GM18511 (cell line): ENCODE measurements around the gene CNTNAP2.

Experiments
- ATAC-seq: cut with Tn5 transposase; IDR thresholded peaks from one replicate; pipeline ENCODE4 v1.9.1; 2021; ENCODE audit warnings: mild to moderate bottlenecking, moderate library complexity; ENCODE audit not compliant: unreplicated experiment

CNTNAP2 gene

DNA sequence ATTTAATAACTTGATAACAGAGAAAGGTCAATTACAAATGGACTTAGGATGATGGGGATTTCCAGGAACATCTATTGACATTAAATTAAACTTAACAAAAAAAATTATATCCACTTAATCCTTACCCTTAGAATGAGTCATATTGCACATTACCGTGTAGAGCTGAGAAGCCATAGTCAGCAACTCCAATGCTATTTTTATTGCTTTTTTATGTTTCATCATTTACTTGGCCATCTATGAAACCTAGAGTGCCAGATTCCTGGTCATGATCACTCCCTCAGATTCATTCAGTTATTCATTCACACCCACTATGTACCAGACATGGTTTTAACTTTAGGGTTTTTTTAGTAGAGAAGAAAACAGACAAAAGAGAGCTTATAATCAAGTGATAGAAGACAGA lies 1180.4 kb downstream of the CNTNAP2 start:
- ATAC-seq: no peak

DNA sequence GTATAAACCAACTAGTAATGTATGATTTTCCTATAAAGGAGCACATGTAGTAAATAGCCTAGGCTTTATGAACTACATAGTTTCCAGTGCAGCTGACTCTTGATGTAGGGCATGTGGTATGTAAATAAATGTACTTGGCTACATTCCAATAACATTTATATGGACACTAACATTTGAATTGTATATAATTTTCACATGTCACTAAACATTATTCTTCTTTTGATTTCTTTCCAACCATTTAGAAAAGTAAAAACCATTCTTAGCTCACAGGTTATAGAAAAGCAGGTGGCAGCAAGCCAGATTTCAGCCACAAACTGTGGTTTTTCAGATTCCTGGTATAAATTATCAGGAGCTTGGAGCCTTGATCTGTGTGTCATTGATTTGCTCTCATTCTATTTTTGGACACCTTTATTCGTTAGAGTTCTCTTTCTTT lies 1182.0 kb downstream of the CNTNAP2 start:
- ATAC-seq: no peak

DNA sequence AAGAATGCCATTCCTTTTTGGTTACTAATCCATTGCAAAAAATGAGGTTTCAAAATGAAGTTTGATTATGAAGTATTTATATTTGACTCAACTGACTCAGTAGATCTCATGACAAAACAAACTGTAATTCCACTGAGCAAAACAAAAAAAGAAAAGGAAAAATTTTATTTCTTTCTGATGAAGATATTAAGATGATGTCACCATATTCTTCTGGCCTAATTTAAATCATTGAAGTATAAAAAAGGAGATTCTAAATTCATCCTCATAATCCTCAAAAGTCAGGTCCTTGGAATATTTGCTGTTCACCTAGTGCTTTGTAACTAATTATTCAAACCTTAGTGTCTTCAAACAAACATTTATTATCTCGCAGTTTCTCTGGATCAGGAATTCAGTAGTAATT lies 1183.7 kb downstream of the CNTNAP2 start:
- no peak for ATAC-seq

DNA sequence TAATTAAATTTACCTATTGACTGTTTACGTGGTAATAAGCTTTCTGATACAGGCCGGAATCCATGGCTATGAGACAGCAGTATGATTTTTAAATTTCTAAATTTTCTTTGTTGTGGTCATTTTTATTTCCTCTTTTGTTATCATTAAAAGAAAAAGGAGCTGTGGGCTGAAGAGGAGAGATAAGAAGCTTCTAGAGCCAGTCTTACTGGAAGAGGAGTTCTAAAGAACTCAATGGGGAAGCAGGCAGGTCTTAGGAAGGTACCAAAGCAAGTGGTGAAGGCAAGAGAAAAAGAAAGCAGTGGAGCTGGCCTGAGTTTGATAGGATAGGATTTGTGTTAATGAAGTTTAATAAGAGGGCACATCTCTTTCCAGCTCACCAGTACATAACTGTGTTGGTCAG lies 1187.8 kb downstream of the CNTNAP2 start:
- ATAC-seq: no peak

DNA sequence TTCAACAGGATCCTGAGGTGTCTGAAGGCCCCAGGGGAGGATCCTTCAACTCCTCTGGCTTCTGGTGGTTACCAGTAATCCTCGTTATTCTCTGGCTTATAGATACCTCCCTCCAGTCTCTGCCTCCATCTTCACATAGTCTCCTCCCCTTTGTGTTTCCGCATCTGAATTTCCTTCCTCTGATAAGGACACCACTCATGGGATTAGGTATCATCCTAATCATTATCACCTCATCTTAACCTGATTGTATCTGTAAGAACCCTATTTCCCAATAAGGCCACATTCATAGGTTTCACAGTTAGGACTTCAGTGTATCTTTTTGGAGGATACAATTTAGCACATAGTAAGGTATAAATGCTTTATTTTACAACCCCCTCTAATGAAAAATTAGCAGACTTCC lies 1189.2 kb downstream of the CNTNAP2 start:
- no peak for ATAC-seq

DNA sequence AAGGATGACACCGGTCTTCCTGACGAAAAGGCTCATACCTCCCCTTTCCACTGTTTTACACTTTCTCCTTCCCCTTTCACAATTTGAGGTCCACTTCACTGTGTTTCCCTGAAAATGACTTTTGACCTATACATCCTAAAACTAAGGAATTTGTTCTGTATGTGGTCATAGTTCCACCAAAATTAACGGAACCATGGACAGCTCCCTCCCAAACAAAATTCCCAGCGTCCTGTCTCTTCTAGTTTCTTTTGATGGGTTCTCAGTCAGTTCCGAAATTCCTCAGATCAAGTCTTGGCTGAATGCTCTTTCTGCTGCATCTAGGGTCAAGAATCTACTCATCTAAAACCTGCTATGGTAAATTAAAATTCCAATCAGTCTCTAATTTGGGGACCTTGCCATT lies 1191.9 kb downstream of the CNTNAP2 start:
- ATAC-seq: no peak

DNA sequence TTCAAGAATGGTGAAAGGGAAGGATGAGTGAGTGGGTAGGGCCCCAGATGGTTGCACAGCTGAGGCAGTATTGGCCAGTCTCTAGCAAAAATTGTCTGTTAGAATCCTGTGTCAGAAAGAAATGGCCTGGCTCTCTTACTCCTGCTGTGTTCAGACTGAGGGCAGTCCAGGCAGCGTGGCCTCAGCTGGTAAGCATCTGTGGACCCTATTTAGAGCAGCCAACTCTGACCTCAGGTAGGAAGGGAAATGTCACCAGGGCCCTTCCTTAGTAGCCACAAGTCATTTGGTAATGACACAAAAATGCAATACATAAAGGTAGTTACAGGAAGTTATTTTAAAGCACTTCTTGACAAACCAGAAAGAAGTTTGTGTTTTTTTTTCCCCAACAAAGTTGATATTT lies 1194.7 kb downstream of the CNTNAP2 start:
- ATAC-seq: no peak

DNA sequence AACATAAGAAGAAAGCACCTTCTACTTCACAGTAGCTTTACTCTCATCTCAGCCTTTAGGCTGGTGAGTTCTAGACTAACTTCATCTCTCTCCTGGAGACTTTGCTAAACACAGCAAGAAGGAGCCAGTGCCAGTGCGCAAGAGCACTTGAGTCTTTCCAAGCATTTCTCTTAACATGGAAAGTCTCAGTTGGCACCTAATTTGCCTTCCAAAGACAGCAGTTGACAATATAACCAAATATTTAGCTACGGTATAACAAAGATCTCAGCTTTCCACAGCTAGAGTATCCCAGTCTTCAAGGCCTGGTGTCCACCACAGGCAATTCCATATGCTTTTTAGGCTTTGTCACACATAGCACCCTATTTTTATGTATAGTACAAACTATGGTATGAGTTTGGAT lies 1204.9 kb downstream of the CNTNAP2 start:
- ATAC-seq: no peak

DNA sequence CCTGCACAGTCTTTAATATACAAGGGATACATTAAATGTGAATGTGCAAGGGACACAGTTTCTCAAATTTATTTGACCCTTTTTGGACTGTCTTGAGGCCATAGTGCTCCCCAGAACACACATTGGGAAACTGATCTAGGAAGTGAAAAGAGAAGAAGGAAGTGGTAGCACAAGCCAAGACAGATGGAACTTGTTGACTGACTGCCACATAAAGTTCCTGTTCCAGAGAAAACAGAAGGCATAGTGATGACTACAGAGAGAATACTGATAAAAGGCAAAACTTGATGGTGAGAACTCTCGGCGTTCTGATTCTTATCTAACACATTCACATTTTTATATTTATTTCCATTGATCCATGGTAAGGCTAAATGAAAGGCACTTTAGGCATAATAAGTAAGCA lies 1216.4 kb downstream of the CNTNAP2 start:
- ATAC-seq: no peak

DNA sequence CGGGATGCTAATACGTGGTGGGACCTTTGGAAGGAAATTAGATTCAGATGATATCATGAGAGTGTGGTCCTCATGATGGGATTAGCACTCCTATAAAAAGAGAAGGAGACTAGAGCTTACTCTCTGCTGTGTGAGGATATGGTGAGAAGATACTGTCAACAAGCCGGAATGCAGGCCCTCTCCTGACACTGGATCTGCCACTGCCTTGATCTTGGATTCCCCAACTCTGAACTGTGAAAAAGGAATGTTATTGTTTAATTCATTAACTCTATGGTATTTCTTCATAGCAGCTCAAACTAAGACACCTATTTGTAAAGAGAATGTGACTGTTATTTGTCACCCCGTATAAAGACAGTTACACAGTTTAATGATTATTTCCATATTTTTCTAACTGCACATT lies 1246.5 kb downstream of the CNTNAP2 start:
- no peak for ATAC-seq

DNA sequence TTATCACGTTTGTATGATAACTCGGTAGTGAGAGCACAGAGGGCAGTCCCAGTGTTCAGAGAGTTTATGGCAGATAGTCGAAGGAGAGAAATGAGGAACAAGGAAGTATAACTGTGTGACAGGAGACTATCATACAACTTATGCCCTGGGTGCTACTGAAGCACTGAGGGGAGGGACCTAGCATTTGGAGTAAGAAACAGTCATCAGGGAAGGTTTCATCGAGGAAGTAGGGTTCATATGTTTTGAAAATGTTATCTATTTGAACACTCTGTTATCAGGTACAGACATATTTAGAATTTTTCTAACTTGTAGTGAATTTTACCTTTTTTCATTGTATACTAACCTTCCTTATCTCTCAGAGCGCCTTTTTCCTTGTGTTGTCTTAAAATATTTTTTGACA lies 1259.6 kb downstream of the CNTNAP2 start:
- no peak for ATAC-seq

DNA sequence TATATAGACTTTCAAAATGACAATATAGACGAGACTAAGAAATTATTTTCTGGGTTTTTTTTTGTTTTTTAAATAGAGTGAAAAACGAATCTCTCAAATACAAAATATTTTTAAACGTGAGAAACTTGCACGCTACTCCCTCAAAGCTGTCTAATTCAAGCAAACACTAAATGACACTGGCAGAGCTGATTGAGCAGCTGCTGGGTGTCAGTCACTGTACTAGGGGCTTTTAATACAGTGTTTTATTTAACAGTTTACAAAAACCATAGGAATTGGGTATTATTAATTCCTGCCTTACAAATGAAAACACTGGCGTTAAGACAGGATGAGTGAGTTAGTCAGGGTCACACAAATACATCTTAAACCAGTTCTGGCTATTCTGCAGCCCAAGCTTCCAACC lies 1264.3 kb downstream of the CNTNAP2 start:
- no peak for ATAC-seq

DNA sequence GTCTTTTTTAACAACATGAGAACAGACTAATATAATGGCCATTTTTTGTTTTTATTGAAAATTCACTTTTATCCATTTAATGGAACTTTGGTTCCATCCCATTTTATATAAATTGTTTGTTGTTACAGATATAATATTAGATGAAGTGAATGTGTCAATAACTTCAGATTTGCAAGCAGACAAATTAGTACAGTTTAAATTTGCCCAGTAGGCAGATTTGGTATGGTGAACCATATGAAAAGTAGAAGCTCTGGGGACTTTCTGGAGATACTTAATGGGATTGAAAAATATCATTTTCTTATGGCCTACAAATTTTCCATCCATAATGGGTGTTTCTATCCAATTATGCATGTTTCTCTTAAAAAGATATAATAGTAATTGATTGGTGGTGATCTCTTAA lies 1277.7 kb downstream of the CNTNAP2 start:
- no peak for ATAC-seq

DNA sequence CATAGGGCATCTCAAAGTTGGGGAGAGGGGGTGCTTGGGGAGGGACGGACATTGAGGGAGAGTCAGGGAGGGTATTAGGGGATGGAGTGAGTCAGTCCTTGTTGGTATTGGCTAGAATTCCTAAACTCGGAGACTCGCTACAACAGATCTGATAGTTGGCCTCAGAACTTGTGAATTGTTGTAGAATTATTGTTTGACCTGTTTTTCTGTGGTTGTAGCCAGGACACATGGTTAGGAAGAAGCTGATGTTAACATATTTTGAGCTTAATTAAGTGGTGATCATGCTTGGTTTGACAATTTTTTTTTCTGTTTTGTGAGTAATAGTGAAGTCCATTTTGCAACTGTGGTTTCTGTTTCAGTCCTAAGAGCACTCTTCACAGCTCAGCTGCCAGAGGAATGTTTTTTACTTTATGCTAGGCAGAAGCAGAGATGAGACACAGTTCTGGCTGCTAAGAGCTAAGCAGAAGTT lies 1283.7 kb downstream of the CNTNAP2 start:
- ATAC-seq: no peak

DNA sequence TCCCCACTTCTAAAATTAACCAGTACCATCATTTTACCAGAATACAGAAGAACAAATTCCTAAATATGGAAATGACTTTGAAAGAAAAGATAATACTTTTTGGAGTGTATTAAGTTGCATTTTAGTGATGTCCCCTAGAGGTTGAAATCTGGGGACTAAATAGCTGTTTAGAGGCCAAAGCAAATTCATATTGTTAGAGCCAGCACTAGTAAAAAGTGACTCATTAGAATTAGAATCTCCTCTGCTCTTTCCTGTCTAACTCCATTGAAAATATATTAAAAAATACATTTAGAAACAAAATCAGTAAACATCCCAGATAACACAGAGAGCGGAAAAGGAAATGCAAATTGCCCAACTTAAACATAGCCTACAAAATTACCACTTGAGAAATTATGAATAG lies 1284.3 kb downstream of the CNTNAP2 start:
- no peak for ATAC-seq

DNA sequence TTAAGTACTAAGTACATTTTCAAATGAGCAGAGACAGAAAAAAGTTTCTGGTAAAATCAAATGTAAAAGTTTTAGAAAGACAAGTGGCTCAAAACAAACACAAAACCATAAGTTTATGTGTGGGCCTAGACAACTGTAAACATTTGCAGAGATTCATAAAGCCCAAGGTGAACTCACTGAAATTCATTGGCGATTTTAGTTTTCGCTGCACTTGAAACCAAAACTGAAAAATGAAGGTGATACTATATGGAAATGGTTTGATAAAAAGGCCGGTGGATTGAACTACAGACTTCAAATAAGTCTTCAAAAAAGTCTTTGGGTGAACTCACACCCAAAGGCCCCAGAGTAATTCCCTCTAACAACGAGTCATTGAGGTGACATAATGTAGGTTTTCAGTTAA lies 1289.0 kb downstream of the CNTNAP2 start:
- no peak for ATAC-seq

DNA sequence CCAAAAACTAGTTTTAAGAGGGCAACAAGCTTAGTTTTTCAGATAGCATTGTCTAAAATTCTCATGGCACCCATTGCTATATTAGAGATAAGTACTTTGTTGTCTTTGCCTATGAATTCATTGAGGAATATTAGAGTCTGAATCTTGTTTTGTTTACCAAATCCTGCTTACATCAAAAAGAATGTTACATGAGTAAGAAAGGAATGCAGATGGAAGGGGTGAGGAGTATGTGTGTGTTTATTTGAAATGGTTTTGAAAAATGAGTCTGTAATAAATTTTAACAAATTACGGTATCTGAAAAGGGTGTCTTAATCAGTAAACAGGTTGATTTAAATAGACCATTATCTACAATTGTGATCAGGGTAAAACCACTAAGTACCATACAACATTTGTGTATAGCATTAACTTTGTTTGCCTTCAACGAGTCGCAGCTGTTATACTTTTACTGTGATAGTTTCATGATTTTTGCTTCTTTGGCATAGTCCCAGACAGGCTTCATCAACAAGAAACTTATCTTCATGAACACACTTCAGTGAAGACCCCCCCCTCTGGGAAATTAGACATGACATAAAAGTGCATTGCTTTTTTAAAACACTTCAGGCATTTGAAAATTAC lies 1290.0 kb downstream of the CNTNAP2 start:
- no peak for ATAC-seq

DNA sequence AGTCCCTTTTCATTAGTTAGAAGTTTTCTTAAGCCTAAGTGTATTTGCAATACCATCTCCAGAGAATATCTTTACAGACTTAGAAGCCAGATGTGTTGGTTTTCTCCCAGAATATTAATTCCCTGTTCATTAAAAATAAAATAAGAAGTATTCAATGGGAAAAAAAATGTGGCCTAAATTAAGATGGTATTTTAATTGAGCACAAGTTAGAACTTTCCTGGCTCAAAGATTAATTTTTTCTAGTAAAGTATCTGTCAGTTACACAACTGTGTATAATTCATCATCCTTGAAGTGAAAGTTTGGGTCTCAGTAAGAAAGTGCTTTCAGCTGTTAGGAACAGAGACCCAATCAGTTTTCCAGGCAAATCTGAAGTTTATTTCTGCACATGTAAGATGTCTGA lies 1294.5 kb downstream of the CNTNAP2 start:
- no peak for ATAC-seq

DNA sequence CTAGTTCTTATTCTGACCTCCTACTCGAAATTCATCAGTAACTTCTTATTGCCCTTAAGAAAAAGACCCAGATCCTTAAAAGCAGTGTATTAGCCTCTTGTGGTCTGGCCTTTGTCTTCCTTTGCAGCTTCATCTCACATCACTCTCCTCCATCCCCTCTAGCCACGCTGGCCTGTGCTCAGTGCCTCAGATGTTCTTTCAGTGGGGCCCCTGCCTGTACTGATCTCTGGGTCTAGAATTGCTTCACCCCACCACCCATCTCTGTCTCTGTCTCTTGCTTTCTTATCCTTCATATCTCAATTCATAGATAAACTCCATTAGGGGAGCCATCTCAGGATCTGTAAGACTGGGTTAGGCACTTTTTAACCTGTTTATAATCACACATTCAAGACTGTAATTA lies 1295.5 kb downstream of the CNTNAP2 start:
- ATAC-seq: no peak

DNA sequence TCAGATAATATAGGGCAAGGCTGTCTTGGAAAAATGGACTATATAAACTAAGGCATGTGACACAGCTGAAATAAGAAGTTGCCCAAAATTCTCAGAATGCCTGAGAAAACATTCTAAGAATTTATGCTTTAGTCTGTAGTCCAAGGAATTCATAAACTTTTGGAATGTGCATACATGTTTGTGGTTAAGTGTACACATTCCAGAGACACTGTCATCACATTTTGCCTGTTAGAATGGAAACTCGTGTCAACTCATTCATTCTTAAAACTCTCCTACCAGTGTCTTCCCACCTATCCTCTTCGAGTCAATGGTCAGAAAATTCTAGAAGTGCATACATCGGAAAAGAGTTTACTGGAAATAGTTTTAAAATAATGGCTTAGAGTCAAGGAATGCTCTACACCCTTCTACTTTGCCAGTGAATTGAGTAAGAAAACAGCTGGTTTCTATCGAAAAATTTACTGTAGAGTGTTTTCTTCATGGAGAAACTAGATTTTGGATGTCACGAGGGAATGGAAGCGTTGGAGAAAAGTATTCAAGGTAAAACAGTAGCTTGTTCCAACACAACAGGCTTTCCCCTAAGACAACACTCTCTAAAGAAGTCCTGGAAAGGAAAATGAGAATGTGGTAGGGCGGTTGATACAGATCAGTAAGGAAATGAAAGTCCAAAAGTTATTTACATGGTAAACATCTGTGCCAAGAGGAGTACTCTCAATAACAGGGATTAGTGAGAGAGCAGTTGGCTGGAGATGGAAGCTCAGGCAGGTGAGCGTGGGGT lies 1296.4 kb downstream of the CNTNAP2 start:
- no peak for ATAC-seq

DNA sequence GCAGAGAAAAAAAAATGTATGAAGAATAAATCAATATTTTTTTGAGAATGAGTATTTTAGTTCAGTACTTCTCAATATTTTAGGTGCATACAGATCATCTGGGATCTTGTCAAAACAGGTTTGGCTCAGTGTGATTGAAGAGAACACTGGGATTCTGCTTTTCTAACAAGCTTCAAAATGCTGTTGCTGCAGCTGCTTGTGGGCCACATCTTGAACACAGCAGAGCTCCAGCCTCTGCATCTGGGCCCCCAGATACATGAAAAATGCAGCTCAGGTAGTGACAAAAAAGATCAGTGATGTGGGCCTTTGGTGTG lies 1296.9 kb downstream of the CNTNAP2 start:
- ATAC-seq: no peak

DNA sequence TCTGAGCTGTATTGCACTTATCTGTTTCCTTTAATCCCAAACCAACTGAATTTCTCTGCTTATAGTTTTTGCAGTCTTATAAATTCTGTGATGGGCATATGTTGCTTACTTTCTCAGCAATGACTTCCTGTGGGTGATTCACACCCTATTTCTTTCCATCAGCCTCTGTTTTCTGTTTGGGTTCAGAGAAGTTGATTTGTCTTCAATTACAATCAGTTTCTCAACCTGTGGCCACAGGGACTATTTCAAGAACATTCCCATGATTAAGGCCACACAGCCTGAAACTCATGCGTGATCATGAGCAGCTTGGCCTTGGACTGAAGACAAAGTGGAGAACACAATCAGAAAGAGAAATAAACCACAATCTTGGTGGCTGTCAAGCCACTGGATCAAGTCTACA lies 1299.4 kb downstream of the CNTNAP2 start:
- no peak for ATAC-seq

DNA sequence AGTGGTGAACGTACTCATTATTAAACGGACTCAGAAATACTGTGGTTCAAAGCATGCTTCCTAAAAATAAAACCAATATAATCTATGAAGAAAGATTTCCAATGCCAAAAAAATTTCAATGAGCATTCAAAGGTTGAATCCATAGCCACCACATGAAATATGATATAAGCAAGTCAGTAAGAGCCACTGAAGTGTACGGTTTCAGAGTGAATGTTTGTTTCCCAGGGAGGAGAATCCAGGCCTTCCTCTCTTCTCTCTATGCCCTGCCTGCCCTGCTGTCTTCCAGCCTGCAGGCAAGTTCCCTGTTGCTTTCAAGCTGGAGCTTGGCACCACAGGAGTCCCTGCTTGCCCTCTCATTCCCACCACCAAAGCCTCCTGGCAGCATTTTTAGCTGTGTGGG lies 1302.4 kb downstream of the CNTNAP2 start:
- no peak for ATAC-seq
